ENCODE measurements around the gene FGF4. TPM values are rescaled to one million over a fixed set of nuclear protein-coding genes. Genes with fewer than 3 reads are reported as not detected.

Gene FGF4, protein sequence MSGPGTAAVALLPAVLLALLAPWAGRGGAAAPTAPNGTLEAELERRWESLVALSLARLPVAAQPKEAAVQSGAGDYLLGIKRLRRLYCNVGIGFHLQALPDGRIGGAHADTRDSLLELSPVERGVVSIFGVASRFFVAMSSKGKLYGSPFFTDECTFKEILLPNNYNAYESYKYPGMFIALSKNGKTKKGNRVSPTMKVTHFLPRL
- not detected in 2 replicates for total RNA-seq (2014; rRNA removed; shearing (Covaris generic))

GRCh38 chr11:69775163-69775755, at the start of gene FGF4:
Gene FGF4 (minus strand): TSS chr11:69775341. CDS start chr11:69775084, 257 bp downstream.
- no peak within 1 kb of the TSS for H3K4me3 ChIP-seq
- no peaks in the 10 kb centered on the region for H3K9me3 ChIP-seq (replicated peaks)
- no peak for DNase-seq
- H3K4me1 ChIP-seq, result no peaks in the 10 kb centered on the region
- H3K27me3 ChIP-seq, result no peaks in the 10 kb centered on the region; the same call in 1 of the 2 replicates
- no peak within 1 kb of the TSS for H3K27ac ChIP-seq
- no peaks in the 10 kb centered on the region for H3K36me3 ChIP-seq

DNA sequence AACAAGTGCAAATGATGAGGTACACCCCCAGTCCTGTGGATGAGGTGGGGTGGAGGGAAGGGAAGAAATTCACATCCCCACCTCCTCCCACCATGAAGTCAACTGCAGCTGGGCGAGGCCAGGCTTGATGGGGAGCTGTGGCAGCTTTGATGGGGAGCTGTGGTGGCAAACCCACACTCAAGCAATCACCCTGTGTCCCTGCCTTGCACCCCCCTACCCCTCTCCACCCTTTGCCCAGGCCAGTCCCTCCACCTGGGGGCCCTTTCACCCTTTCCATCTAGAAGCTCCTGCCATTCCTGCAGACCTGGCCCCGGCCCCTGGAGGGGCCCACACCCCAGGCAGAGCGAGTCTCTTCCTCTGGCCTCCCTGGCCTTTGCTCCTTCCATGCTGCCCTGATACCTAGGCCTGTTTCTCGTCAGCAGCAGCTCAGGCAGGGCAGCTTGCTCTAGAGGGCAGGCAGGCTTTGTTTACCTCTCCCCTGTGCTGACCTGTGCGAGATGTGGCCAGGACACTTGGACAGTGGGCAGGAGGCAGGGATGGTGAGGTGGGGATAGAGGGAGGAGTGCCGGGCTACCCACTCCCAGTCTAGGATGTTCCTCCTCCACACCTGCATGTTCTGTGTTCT, 48.6 kb upstream of the FGF4 start:
- H3K4me3 ChIP-seq, result no peak overlapping the region
- no peak overlapping the region for H3K27ac ChIP-seq
- no peak for DNase-seq
- H3K27me3 ChIP-seq, result 0 out of 2 replicates have a peak, but pooled peaks cover 9% of the 10 kb centered on the region
- no peaks in the 10 kb centered on the region for H3K9me3 ChIP-seq (replicated peaks)
- no peaks in the 10 kb centered on the region for H3K4me1 ChIP-seq
- no peaks in the 10 kb centered on the region for H3K36me3 ChIP-seq

DNA sequence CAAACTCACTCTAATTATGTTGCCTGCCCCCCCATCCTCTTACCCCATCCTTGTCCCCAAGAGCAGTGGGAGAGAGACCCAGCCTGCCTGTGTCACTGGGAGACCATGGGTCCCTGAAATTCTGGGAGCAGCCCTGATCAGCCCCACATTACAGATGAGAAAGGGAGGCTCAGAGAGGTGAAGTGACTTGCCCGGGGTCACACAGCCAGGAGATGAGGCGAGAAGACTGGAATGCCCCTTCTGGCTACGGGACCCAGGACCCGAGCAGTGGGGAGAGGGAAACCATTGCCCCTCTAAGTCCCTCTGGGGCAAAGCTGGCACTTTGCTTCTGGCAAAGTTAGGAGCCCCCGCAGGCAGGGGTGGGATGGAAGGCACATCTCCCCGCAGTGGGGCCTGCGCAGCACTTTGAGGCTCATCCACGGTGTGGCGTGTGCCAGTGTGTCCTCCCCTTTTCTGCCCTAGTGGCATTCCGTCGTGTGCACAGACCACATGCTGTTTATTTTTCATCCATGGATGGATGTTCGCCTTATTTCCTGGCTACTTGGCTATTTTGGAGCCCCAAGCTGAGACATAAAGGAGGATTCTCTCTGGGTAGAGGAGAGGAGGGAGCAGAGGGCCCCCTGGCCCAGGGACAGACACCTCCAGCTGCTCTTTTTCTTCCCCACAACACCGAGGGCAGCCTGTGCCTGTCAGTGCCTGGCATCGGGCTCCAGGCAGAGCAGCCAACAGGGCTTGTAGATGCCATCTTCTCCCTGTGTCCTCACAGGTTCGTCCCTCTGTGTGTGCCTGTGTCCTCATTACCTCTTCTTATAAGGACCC, 47.7 kb upstream of the FGF4 start:
- no peaks in the 10 kb centered on the region for H3K36me3 ChIP-seq
- no peaks in the 10 kb centered on the region for H3K4me1 ChIP-seq
- no peaks in the 10 kb centered on the region for H3K9me3 ChIP-seq (replicated peaks)
- no peak overlapping the region for H3K27ac ChIP-seq
- no peak for DNase-seq
- 0 out of 2 replicates have a peak, but pooled peaks cover 9% of the 10 kb centered on the region for H3K27me3 ChIP-seq
- no peak overlapping the region for H3K4me3 ChIP-seq

DNA sequence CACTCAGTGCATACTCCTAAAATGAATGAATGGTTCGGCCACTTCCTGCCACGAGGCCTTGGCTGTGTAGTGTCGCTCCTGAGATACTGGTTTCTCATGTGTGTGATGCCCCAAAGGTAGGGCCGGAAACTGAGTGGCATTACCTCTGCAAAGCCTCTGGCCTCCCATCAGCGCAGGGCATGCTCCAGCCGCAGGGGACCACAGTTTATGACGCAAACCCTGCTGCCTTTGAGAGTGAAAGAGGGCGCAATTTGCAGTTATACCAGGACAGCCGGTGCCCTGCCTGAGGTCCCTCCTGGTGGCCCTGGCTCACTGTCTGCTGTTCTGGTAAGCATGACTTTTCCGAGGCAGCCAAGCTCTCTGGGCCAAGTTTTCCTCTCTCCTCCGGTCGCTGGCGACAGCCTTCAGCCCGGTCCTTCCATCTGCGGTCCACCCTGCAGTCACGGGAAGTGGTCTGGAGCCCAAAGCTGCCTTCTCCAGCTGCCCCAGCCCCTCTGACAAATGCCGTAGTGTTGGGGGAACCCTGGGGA, 46.4 kb upstream of the FGF4 start:
- no peaks in the 10 kb centered on the region for H3K4me1 ChIP-seq
- no peak for DNase-seq
- H3K9me3 ChIP-seq (replicated peaks), result no peaks in the 10 kb centered on the region
- no peaks in the 10 kb centered on the region for H3K36me3 ChIP-seq
- no peak overlapping the region for H3K4me3 ChIP-seq
- 0 out of 2 replicates have a peak, but pooled peaks cover 9% of the 10 kb centered on the region for H3K27me3 ChIP-seq
- no peak overlapping the region for H3K27ac ChIP-seq

GRCh38 chr11:69820441-69820840, 45.3 kb upstream of the FGF4 start:
- Histone ChIP-seq H3K36me3 (no peaks in the 10 kb centered on the region), H3K4me3 (no peak overlapping the region), H3K27ac (no peak overlapping the region), H3K27me3 (0 out of 2 replicates have a peak, but pooled peaks cover 9% of the 10 kb centered on the region), H3K9me3 (replicated peaks) (no peaks in the 10 kb centered on the region), H3K4me1 (no peaks in the 10 kb centered on the region)
- no peak for DNase-seq

- 0 out of 2 replicates have a peak, but pooled peaks cover 9% of the 10 kb centered on the region for H3K27me3 ChIP-seq
- no peaks in the 10 kb centered on the region for H3K4me1 ChIP-seq
Measured at GRCh38 chr11:69819541-69820070, 44.5 kb upstream of the FGF4 start.

GRCh38 chr11:69818603-69819441, 43.7 kb upstream of the FGF4 start, which contains the start of gene FGF3:
Gene FGF3 (minus strand): TSS chr11:69819416. CDS start chr11:69818933, 483 bp downstream.
- Histone ChIP-seq H3K36me3 (no peaks in the 10 kb centered on the region), H3K27me3 (0 out of 2 replicates have a peak, but pooled peaks cover 9% of the 10 kb centered on the region), H3K4me1 (no peaks in the 10 kb centered on the region), H3K4me3 (no peak within 1 kb of the TSS), H3K27ac (no peak within 1 kb of the TSS), H3K9me3 (replicated peaks) (no peaks in the 10 kb centered on the region)
- no peak for DNase-seq

More at GRCh38 chr11:69819541-69820070, 44.5 kb upstream of the FGF4 start:
- DNase-seq, result no peak
- H3K27ac ChIP-seq, result no peak overlapping the region
- no peaks in the 10 kb centered on the region for H3K36me3 ChIP-seq
- H3K9me3 ChIP-seq (replicated peaks), result no peaks in the 10 kb centered on the region
- H3K4me3 ChIP-seq, result no peak overlapping the region

GRCh38 chr11:69818231-69818602, 43.1 kb upstream of the FGF4 start:
- DNase-seq, result no peak
- no peak overlapping the region for H3K4me3 ChIP-seq
- H3K27ac ChIP-seq, result no peak overlapping the region
- 0 out of 2 replicates have a peak, but pooled peaks cover 9% of the 10 kb centered on the region for H3K27me3 ChIP-seq
- H3K36me3 ChIP-seq, result no peaks in the 10 kb centered on the region
- H3K4me1 ChIP-seq, result no peaks in the 10 kb centered on the region
- H3K9me3 ChIP-seq (replicated peaks), result no peaks in the 10 kb centered on the region

GRCh38 chr11:69817265-69818230, 42.4 kb upstream of the FGF4 start:
- H3K36me3 ChIP-seq, result no peaks in the 10 kb centered on the region
- no peak for DNase-seq
- H3K4me3 ChIP-seq, result no peak overlapping the region
- H3K9me3 ChIP-seq (replicated peaks), result no peaks in the 10 kb centered on the region
- 0 out of 2 replicates have a peak, but pooled peaks cover 2% of the 10 kb centered on the region for H3K27me3 ChIP-seq
- no peaks in the 10 kb centered on the region for H3K4me1 ChIP-seq
- H3K27ac ChIP-seq, result no peak overlapping the region

DNA sequence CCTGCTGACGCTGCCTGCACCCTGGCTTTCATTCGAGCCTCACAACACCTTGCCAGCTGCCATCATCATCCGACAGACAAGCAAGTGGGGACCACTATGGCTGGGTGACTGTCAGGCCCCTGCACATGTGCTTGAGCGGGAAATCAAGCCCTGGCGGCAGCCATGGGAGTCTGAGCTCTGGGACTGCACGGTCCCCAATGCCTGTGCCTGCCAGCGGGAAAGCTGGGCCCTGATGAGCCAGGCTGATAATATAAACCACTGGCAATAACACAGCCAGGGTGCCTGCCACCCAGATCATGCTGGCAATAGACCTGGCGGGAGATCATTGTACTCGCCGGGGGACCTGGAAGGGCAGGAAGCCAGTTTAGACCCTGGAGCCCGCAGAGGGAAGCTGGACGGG, 41.5 kb upstream of the FGF4 start:
- H3K4me1 ChIP-seq, result no peaks in the 10 kb centered on the region
- H3K4me3 ChIP-seq, result no peak overlapping the region
- H3K9me3 ChIP-seq (replicated peaks), result no peaks in the 10 kb centered on the region
- no peak for DNase-seq
- no peaks in the 10 kb centered on the region for H3K27me3 ChIP-seq
- no peak overlapping the region for H3K27ac ChIP-seq
- H3K36me3 ChIP-seq, result no peaks in the 10 kb centered on the region

DNA sequence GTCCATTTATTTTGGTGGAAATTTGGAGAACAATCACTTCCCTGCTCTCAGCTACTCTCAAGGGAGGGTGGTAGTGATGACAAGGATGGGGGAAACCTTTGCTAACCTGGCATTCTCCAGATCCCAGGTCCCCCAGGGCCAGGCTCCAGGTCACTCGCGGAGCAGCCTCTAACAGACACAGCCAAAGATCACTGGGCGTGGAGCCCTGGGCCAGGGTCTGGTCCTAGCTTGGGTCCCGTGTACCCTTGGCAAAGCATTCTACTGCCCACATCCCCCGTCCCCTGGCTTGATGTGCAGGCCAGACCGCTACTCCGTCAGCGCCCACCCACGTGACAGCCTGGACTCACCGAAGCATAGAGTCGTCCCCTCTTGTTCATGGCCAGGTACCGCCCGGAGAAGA, 40.8 kb upstream of the FGF4 start:
- Histone ChIP-seq H3K27me3 (no peaks in the 10 kb centered on the region), H3K4me1 (no peaks in the 10 kb centered on the region)

GRCh38 chr11:69814902-69815301, 39.8 kb upstream of the FGF4 start:
- Histone ChIP-seq H3K9me3 (replicated peaks) (no peaks in the 10 kb centered on the region), H3K4me3 (no peak overlapping the region), H3K4me1 (no peaks in the 10 kb centered on the region), H3K27ac (no peak overlapping the region), H3K27me3 (no peaks in the 10 kb centered on the region), H3K36me3 (no peaks in the 10 kb centered on the region)
- DNase-seq, result no peak

More for the DNA sequence above, 40.8 kb upstream of the FGF4 start:
- no peak for DNase-seq
- H3K4me3 ChIP-seq, result no peak overlapping the region
- no peaks in the 10 kb centered on the region for H3K9me3 ChIP-seq (replicated peaks)
- H3K36me3 ChIP-seq, result no peaks in the 10 kb centered on the region
- no peak overlapping the region for H3K27ac ChIP-seq

DNA sequence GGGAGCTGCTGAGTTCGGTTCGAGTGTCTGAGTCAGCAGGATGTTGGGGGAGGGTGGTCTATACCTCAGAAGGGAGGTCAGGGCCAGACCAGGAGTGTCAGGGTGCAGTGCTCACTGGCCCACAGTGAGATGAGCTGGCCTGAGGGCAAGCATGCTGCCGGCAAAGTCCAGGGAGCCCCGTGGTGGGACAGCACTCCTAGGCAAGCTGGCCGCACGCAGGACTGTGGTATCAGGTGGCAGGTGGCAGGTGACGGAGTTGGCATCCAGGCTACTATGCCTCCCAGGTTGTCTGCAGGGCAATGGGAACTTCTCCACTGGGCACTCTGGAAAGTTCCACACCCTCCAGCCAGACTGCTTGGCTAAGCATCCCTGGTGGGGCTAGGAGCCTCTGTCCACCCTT, 39.3 kb upstream of the FGF4 start:
- no peak overlapping the region for H3K27ac ChIP-seq
- no peaks in the 10 kb centered on the region for H3K36me3 ChIP-seq
- no peaks in the 10 kb centered on the region for H3K4me1 ChIP-seq
- DNase-seq, result no peak
- H3K27me3 ChIP-seq, result no peaks in the 10 kb centered on the region
- no peaks in the 10 kb centered on the region for H3K9me3 ChIP-seq (replicated peaks)
- no peak overlapping the region for H3K4me3 ChIP-seq

Data from SJCRH30 (cell line).